Type B pancreatic cell (in vitro differentiated cells): ENCODE data around the gene TEDC2. TPM values are rescaled to one million over a fixed set of nuclear protein-coding genes. Genes with fewer than 3 reads are reported as not detected.

ENCODE experiments used
- DNase-seq: peaks from one replicate; pipeline ENCODE4 v3.0.0; 2021; ENCODE audit warnings: mixed read lengths; ENCODE audit not compliant: unreplicated experiment; ENCODE audit errors: extremely low spot score
- H3K27ac Mint-ChIP-seq: 2 replicates; pipeline ENCODE4 v1.8.0; 2021; ENCODE audit warnings: mild to moderate bottlenecking, mixed read lengths
- H3K27me3 Mint-ChIP-seq: 2 replicates; pipeline ENCODE4 v1.8.0; 2021; ENCODE audit warnings: mixed read lengths
- H3K36me3 Mint-ChIP-seq: 2 replicates; pipeline ENCODE4 v1.8.0; 2021; ENCODE audit warnings: mixed read lengths
- H3K4me1 Mint-ChIP-seq: one replicate; pipeline ENCODE4 v1.8.0; 2021; ENCODE audit warnings: mixed read lengths; ENCODE audit not compliant: unreplicated experiment
- H3K4me3 Mint-ChIP-seq: 2 replicates; pipeline ENCODE4 v1.8.0; 2021; ENCODE audit warnings: mild to moderate bottlenecking, mixed read lengths
- H3K9me3 Mint-ChIP-seq: 2 replicates; pipeline ENCODE4 v1.8.0; 2021; ENCODE audit warnings: mixed read lengths
- CTCF ChIP-seq: fragments of 200-600 bp; sonication (generic); conservative IDR thresholded peaks from 2 replicates; pipeline ENCODE4 v1.5.0; 2021; ENCODE audit warnings: antibody characterized with exemption, mild to moderate bottlenecking
- total RNA-seq: library from RNA; stranded (reverse); gene quantifications from 2 replicates; pipeline ENCODE4 v1.2.1, GENCODE V29; 2021; ENCODE audit warnings: low replicate concordance

The TEDC2 gene
- total RNA-seq, 1 donor from 2014 or later: 31.6 TPM

- TF ChIP-seq CTCF: no peak
- peak; percentile 91 for DNase-seq
- Mint-ChIP-seq H3K9me3 (no peaks in the 10 kb centered on the region), H3K4me1 (peaks cover 24% of the 10 kb centered on the region), H3K4me3 (peak within 1 kb of the TSS; percentile 82), H3K36me3 (peaks cover 4% of the 10 kb centered on the region), H3K27ac (peak within 1 kb of the TSS; percentile 67), H3K27me3 (peaks cover 4% of the 10 kb centered on the region)
Observed at GRCh38 chr16:2474877-2475412, 15.0 kb downstream of the TEDC2 start, which contains the start of gene TBC1D24. Gene TBC1D24, plus strand, starts transcription at chr16:2475127. Its CDS starts 21,022 bp downstream, at chr16:2496149.

- H3K4me1 Mint-ChIP-seq: peaks cover 17% of the 10 kb centered on the region
- H3K36me3 Mint-ChIP-seq: peaks cover 4% of the 10 kb centered on the region
- H3K27me3 Mint-ChIP-seq: no peaks in the 10 kb centered on the region
- H3K4me3 Mint-ChIP-seq: peak overlapping the region; percentile 82
- no peaks in the 10 kb centered on the region for H3K9me3 Mint-ChIP-seq
- no peak for TF ChIP-seq CTCF
- no peak for DNase-seq
- H3K27ac Mint-ChIP-seq: peak overlapping the region; percentile 67
Observed at GRCh38 chr16:2475413-2476344, 15.8 kb downstream of the TEDC2 start.

- no peak for DNase-seq
- H3K27me3 Mint-ChIP-seq: no peaks in the 10 kb centered on the region
- TF ChIP-seq CTCF: no peak
- H3K4me1 Mint-ChIP-seq: peaks cover 17% of the 10 kb centered on the region
- no peaks in the 10 kb centered on the region for H3K9me3 Mint-ChIP-seq
- H3K27ac Mint-ChIP-seq: peak overlapping the region; percentile 67
- H3K4me3 Mint-ChIP-seq: peak overlapping the region; percentile 82
- peaks cover 4% of the 10 kb centered on the region for H3K36me3 Mint-ChIP-seq
Observed at GRCh38 chr16:2476345-2476720, 16.4 kb downstream of the TEDC2 start.

- H3K27ac Mint-ChIP-seq: peak overlapping the region; percentile 67
- no peak for DNase-seq
- no peaks in the 10 kb centered on the region for H3K27me3 Mint-ChIP-seq
- H3K36me3 Mint-ChIP-seq: peaks cover 4% of the 10 kb centered on the region
- no peak for TF ChIP-seq CTCF
- peak overlapping the region; percentile 82 for H3K4me3 Mint-ChIP-seq
- peaks cover 17% of the 10 kb centered on the region for H3K4me1 Mint-ChIP-seq
- no peaks in the 10 kb centered on the region for H3K9me3 Mint-ChIP-seq
Observed at GRCh38 chr16:2476741-2477140, 16.8 kb downstream of the TEDC2 start.

GRCh38 chr16:2477327-2477726 is 17.4 kb downstream of the TEDC2 start:
- Mint-ChIP-seq H3K9me3 (no peaks in the 10 kb centered on the region), H3K27me3 (no peaks in the 10 kb centered on the region), H3K4me3 (peak overlapping the region; percentile 82), H3K4me1 (peaks cover 17% of the 10 kb centered on the region), H3K27ac (no peak overlapping the region), H3K36me3 (peaks cover 4% of the 10 kb centered on the region)
- DNase-seq: no peak
- TF ChIP-seq CTCF: no peak
